GM20000 (cell line): ENCODE measurements around the gene CFAP97D2.
"Not testable (repeated sequence)": the region's sequence is repeated elsewhere in the genome, so short reads cannot be mapped to it uniquely, and the experiment has no call there.

Source experiments
- DNase-seq: peaks from one replicate; pipeline ENCODE4 v3.0.0; 2012; ENCODE audit warnings: low spot score
- CTCF ChIP-seq: IDR thresholded peaks from 2 replicates; pipeline ENCODE4 v1.5.1; 2012; ENCODE audit warnings: mild to moderate bottlenecking, control low read depth; ENCODE audit errors: extremely low read depth, missing control alignments

The CFAP97D2 gene

DNA sequence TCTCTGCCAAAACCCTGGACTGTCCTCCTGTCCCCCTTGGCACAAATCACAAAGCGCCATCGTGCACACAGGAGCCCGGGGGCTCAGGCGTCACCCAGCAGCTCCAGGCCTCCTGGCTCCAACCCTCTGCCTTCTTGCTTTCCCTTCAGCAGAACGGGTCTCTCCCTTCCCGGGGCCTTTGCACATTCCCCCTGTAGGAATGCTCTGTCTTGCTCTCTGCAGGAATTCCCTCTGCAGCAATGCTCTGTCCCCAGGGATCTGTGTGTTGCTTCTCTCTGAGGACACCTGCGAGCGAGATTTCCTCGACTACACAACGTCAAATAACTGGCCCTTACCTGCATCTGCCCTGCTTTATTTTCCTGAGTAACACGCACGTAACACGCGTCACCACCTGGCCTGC, 33.3 kb upstream of the CFAP97D2 start:
- TF ChIP-seq CTCF, result no peak
- DNase-seq, result no peak

- no peak for DNase-seq
- no peak for TF ChIP-seq CTCF
Observed at GRCh38 chr13:114146173-114146572, 32.9 kb upstream of the CFAP97D2 start.

DNA sequence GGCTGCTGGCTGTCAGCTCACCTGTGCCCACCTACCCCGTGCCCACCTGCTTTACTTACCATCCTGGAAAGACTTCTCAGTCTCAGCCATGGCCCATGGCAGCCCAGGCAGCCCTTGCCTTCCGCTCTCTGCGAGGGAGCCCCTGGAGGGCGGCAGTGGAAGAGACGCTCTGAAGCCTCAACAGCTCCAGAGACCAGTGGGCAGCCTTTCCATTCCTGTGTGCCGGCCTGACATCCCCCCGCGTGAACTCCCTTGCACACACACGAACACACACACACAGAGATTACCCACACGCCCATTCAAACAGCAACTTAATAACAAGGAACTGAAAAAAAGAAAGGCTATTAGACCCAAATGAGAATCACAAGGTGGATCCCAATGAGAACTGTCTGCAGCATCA, 32.4 kb upstream of the CFAP97D2 start:
- TF ChIP-seq CTCF, result no peak
- DNase-seq, result no peak

- no peak for TF ChIP-seq CTCF
- DNase-seq, result no peak
Observed at GRCh38 chr13:114147803-114148520, 31.1 kb upstream of the CFAP97D2 start.

- no peak for TF ChIP-seq CTCF
- peak; percentile 81 for DNase-seq
Observed at GRCh38 chr13:114148521-114148855, 30.6 kb upstream of the CFAP97D2 start.

- DNase-seq, result not testable (repeated sequence)
Observed at GRCh38 chr13:114148886-114149285, 30.2 kb upstream of the CFAP97D2 start.

DNA sequence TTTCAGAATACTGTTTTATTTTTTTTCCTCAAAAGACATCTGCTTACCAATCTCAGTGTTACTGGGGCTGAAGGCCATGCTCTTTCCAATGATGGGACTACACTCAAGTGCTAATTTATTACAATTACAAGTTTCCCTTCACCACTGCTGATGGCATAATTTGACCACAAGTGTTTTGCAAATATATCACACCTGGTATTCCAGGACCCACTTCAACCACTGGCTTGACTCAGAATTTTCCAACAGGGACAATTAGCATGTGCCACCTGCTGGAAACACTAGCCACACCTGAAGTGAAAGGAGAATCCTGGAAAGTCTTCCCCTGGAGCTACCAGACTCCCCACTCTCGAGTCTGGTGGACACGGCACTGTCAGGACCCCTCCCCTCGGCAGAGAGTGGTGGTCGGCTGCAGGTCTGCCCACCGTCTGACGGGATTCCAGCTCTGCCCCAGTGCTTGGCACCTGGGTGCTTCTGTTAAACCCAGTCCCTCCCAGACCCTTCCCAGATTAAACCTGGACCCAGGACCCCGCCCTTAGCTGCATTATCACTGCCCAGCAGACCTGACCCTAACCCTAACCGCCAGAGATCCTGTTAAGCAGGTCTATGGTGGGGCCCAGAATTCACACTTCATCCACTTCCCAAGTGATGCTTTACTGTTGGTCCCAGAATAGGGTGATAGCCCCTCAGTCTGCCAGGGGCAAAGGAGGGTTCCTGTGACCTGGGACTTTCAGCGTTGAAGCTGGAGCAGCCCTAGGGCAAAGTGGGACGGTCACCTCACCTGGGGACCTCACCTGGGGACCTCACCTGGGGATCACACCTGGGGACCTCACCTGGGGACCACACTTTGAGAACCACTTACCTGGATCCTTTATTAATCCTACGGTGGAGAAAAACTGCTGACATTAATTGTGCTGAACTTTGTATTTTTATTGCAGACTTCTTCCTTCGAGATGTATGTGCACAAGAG, 29.0 kb upstream of the CFAP97D2 start:
- no peak for TF ChIP-seq CTCF
- no peak for DNase-seq

DNA sequence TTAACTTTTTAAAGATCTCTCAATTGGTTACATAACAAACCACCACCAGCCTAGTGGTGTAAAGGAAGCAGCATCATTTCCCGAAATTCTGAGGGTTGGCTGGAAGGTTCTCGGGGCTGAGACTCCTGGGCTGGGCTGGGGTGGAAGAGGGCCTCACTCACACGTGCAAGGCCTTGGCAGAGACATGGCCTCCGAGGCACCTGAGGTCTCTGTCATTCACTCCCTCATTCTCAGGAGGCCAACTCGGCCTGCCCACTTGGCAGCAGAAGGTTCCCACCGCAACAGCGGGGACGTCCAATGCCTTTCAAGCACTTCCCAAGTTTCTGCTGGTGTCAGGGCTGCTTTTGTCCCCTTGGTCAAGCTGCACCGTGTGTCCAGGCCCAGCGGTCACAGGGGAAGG, 28.0 kb upstream of the CFAP97D2 start:
- DNase-seq, result no peak
- TF ChIP-seq CTCF, result no peak
